Progenitor cell of endocrine pancreas (in vitro differentiated cells): ENCODE data around the gene NRP1. TPM values are rescaled to one million over a fixed set of nuclear protein-coding genes. Genes with fewer than 3 reads are reported as not detected.

ENCODE experiments used
- DNase-seq: peaks from one replicate; pipeline ENCODE4 v3.0.0; 2021; ENCODE audit warnings: low spot score; ENCODE audit not compliant: unreplicated experiment
- H3K27ac Mint-ChIP-seq: 2 replicates; pipeline ENCODE4 v1.8.0; 2021; ENCODE audit warnings: mild to moderate bottlenecking, moderate library complexity, mixed read lengths
- H3K27me3 Mint-ChIP-seq: 2 replicates; pipeline ENCODE4 v1.8.0; 2021; ENCODE audit warnings: mixed read lengths
- H3K36me3 Mint-ChIP-seq: 2 replicates; pipeline ENCODE4 v1.8.0; 2022; ENCODE audit warnings: mixed read lengths; ENCODE audit not compliant: insufficient read depth
- H3K4me1 Mint-ChIP-seq: 2 replicates; pipeline ENCODE4 v1.8.0; 2021; ENCODE audit warnings: low read depth, mixed read lengths
- H3K4me3 Mint-ChIP-seq: 2 replicates; pipeline ENCODE4 v1.8.0; 2021; ENCODE audit warnings: low read depth, mild to moderate bottlenecking, moderate library complexity, mixed read lengths
- H3K9me3 Mint-ChIP-seq: 2 replicates; pipeline ENCODE4 v1.8.0; 2021; ENCODE audit warnings: low read depth, mixed read lengths
- total RNA-seq: library from RNA; stranded (reverse); gene quantifications from 2 replicates; pipeline ENCODE4 v1.2.1, GENCODE V29; 2021
- TF ChIP-seq, protein P1 (sequence below): fragments of 200-600 bp; sonication (generic); IDR thresholded peaks from one replicate; pipeline ENCODE4 v1.5.0; 2021; ENCODE audit warnings: antibody characterized with exemption, mild to moderate bottlenecking; ENCODE audit not compliant: unreplicated experiment

Gene NRP1
- total RNA-seq, 1 donor from 2014 or later, result 33.4 TPM

DNA sequence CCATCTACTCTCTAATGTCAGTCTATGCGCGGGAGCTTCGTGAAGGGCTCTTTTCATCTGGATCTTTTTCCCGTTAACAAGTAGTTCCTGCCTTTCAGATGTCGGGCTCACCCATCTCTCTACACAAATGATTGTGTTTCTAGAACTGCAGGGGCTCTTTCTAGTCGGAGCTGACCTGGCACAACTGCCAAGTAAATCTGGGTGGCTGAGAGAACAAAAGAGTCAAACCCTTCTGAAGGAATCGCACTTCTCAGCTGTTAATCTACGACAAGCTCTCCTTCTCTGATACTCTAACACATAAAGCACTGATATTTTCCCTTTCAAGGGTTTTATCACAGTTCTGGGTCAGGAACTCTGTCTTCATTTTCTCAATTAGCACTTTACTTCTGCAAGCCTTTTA, 144.7 kb downstream of the NRP1 start:
- no peak overlapping the region for H3K27ac Mint-ChIP-seq
- peaks cover 12% of the 10 kb centered on the region for H3K36me3 Mint-ChIP-seq

DNA sequence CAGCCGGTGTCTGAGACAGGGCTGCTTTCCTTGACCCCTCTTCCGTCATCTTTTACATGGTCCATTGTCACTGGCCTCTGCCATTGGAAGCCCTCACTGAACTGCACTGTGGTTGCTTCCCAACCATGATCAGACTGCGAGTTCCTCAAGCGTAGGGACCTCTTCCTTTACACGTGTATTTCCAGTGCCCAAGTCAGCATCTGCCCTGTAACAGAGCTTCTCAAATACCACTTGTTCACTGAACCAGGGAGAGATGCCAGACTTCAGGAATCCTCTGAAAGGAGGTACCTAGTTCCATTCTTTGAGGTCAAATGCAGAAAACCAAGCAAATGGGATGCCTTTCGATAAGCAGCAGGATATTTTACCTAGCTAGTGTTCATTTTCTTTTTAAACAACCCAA, 145.1 kb downstream of the NRP1 start:
- peaks cover 13% of the 10 kb centered on the region for H3K4me1 Mint-ChIP-seq
- H3K27me3 Mint-ChIP-seq, result peaks cover 8% of the 10 kb centered on the region
- H3K36me3 Mint-ChIP-seq, result peaks cover 12% of the 10 kb centered on the region
- no peak overlapping the region for H3K27ac Mint-ChIP-seq
- TF ChIP-seq, protein P1, sequence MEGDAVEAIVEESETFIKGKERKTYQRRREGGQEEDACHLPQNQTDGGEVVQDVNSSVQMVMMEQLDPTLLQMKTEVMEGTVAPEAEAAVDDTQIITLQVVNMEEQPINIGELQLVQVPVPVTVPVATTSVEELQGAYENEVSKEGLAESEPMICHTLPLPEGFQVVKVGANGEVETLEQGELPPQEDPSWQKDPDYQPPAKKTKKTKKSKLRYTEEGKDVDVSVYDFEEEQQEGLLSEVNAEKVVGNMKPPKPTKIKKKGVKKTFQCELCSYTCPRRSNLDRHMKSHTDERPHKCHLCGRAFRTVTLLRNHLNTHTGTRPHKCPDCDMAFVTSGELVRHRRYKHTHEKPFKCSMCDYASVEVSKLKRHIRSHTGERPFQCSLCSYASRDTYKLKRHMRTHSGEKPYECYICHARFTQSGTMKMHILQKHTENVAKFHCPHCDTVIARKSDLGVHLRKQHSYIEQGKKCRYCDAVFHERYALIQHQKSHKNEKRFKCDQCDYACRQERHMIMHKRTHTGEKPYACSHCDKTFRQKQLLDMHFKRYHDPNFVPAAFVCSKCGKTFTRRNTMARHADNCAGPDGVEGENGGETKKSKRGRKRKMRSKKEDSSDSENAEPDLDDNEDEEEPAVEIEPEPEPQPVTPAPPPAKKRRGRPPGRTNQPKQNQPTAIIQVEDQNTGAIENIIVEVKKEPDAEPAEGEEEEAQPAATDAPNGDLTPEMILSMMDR, result no peak
- peaks cover 4% of the 10 kb centered on the region for H3K9me3 Mint-ChIP-seq
- H3K4me3 Mint-ChIP-seq, result no peak overlapping the region
- DNase-seq, result no peak

More for the DNA sequence above, 144.7 kb downstream of the NRP1 start:
- H3K4me3 Mint-ChIP-seq, result no peak overlapping the region
- H3K27me3 Mint-ChIP-seq, result peaks cover 8% of the 10 kb centered on the region
- TF ChIP-seq, protein P1, result no peak
- peaks cover 4% of the 10 kb centered on the region for H3K9me3 Mint-ChIP-seq
- DNase-seq, result no peak
- H3K4me1 Mint-ChIP-seq, result peaks cover 16% of the 10 kb centered on the region

- DNase-seq, result no peak
- Mint-ChIP-seq H3K27me3 (peaks cover 8% of the 10 kb centered on the region), H3K4me3 (no peak overlapping the region), H3K27ac (no peak overlapping the region), H3K9me3 (peaks cover 4% of the 10 kb centered on the region), H3K4me1 (peaks cover 7% of the 10 kb centered on the region), H3K36me3 (peaks cover 12% of the 10 kb centered on the region)
- TF ChIP-seq, protein P1, result no peak
Observed at GRCh38 chr10:33187427-33187999, 147.0 kb downstream of the NRP1 start.

GRCh38 chr10:33186150-33186549, 148.3 kb downstream of the NRP1 start:
- Mint-ChIP-seq H3K36me3 (peaks cover 12% of the 10 kb centered on the region), H3K4me1 (peaks cover 7% of the 10 kb centered on the region), H3K9me3 (peaks cover 4% of the 10 kb centered on the region), H3K4me3 (no peak overlapping the region), H3K27me3 (peaks cover 8% of the 10 kb centered on the region), H3K27ac (no peak overlapping the region)
- DNase-seq, result no peak
- TF ChIP-seq, protein P1, result no peak

GRCh38 chr10:33183655-33184054, 150.8 kb downstream of the NRP1 start:
- Mint-ChIP-seq H3K4me3 (no peak overlapping the region), H3K9me3 (no peaks in the 10 kb centered on the region), H3K36me3 (peaks cover 11% of the 10 kb centered on the region), H3K4me1 (peaks cover 18% of the 10 kb centered on the region), H3K27me3 (no peaks in the 10 kb centered on the region), H3K27ac (no peak overlapping the region)
- DNase-seq, result no peak
- TF ChIP-seq, protein P1, result no peak
